ENCODE measurements around the gene CDKL1.

DNA sequence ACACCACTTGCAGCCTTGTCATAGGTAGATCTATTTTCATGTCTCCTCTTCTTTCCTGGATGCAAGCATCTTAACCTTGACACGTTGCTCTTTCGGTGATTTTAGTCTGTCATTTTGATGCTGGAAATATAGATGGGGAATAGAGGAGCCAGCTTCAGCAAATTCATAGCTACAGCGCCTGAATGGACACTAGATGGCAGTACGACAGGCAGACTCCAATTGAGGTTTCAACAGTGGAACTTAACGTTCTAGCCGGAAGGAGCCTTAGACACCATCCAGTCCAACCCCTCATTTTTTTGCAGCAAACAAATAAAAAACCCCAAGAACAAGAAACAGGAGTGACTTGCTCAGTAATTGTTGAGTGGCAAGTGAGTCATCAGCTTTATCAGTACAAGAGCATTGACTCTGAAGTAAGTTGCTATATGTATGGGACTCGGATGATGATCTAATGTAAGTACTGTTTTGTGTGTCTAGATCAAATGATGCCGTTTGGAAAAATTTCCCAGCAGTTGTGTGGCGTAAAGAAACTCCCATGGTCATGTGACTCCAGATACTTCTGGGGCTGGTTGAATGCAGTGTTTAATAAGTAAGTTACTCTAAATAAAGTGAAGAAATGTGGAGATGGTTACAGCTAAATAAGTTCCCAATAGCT, 75.5 kb downstream of the CDKL1 start:
- TF ChIP-seq EZH2 (IDR thresholded peaks at IDR 0.05; ENCODE audit: insufficient read depth, low read length), result no peak
- TF ChIP-seq CTCF (IDR thresholded peaks at IDR 0.05; ENCODE audit: insufficient read depth, low read depth, low read length), result peak; percentile 99

Measured in astrocyte (in vitro differentiated cells and primary cell).